Measurements from ENCODE around the gene KIAA1614.

DNA sequence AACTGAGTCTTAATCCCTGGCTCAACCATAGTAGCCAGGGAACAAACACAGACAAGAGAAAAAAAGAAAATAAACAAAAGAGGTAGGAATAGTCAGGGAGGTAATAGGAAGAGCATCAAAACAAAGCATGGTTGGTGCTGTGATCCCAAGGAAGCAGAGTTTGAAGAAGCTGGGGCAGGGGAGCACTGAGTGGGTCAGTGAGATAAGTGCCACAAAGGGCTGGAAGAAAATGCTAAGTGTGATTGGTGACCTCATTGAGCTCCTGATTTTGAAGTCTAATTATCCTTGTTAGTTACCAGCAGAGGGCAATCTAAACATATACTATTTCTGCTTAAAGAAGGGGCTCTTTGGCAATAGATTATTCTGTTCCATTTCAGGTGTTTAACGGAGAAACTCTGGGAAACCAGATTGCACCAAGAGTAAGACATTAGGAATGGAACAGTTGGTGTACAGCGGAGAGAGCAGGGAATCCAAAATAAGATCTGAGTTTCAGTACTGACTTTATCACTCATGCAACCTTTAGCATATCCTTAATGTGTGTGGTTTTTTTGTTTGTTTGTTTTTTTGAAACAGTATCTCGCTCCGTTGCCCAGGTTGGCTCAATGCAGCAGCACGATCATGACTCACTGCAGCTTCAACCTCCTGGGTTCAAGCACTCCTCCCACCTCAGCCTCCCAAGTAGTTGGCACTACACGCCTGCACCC is 30.7 kb upstream of the KIAA1614 start:
- TF ChIP-seq, protein P1, sequence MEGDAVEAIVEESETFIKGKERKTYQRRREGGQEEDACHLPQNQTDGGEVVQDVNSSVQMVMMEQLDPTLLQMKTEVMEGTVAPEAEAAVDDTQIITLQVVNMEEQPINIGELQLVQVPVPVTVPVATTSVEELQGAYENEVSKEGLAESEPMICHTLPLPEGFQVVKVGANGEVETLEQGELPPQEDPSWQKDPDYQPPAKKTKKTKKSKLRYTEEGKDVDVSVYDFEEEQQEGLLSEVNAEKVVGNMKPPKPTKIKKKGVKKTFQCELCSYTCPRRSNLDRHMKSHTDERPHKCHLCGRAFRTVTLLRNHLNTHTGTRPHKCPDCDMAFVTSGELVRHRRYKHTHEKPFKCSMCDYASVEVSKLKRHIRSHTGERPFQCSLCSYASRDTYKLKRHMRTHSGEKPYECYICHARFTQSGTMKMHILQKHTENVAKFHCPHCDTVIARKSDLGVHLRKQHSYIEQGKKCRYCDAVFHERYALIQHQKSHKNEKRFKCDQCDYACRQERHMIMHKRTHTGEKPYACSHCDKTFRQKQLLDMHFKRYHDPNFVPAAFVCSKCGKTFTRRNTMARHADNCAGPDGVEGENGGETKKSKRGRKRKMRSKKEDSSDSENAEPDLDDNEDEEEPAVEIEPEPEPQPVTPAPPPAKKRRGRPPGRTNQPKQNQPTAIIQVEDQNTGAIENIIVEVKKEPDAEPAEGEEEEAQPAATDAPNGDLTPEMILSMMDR (IDR thresholded peaks at IDR 0.05) = peak in 2 of 3 experiments; percentile 7 to 39
- no peak for TF ChIP-seq POLR2A (IDR thresholded peaks at IDR 0.05)
- TF ChIP-seq POLR2AphosphoS5 (IDR thresholded peaks at IDR 0.05; ENCODE audit: insufficient read depth in 1 of 2, low read depth in 1 of 2) = no peak

Data from vagina (tissue), 2 donors.